NCI-H187 treated with DMSO at 0.1 percent for 48 hours (cell line): ENCODE results near the gene HIF3A.
A peak's percentile ranks its signal among the peaks of the same experiment; 100 is the strongest.

ENCODE experiments used
- DNase-seq: peaks from one replicate; lab custom pipeline; 2025; lab: John Stamatoyannopoulos, UW

The HIF3A gene

DNA sequence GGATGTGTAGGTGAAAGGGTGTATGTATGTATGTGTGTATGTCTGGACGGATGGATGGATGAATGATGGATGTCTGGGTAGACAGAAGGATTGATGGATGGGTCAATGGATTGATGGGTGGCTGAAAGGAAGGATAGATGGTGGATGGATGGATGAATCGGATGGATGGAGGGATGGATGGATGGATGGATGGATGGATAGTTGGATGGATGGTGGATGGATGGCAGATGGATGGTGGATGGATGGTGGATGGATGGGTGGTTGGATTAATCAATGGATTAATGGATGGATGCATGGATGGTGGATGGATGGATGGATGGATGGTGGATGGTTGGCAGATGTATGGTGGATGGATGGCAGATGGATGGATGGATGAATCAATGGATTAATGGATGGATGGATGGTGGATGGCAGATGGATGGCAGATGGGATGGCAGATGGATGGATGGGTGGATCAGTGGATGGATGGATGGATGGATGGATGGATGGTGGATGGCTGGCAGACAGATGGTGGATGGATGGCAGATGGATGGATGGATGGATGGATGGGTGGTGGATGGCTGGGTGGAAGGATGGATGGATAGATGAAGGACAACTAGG, 33.6 kb downstream of the HIF3A start:
- DNase-seq, result no peak

GRCh38 chr19:46337487-46337886, 40.6 kb downstream of the HIF3A start:
- no peak for DNase-seq

- DNase-seq, result no peak
Measured at GRCh38 chr19:46339446-46339845, 42.6 kb downstream of the HIF3A start.

GRCh38 chr19:46340051-46340659, 43.3 kb downstream of the HIF3A start:
- DNase-seq, result no peak

DNA sequence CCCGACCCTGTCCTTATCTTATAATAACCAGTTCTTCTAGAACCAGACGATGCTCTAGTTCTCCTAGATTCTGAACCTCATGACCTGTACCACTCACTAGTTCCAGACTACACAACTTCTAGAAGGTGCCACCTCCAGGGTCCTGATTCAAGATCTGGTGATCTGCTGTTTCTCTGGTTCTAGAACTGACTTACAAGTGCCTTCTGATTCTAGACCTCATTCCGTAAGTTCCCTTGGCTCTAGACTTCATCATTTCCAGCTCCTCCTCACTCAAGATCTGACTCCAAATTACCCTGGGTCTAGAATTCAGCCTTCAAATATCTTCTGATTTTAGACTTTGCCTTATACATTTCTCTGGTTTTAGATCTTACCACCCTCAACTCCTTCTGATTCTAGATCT, 45.1 kb downstream of the HIF3A start:
- DNase-seq, result no peak

- DNase-seq, result no peak
Measured at GRCh38 chr19:46344363-46344762, 47.5 kb downstream of the HIF3A start.

- DNase-seq, result no peak
Measured at GRCh38 chr19:46345157-46345556, 48.3 kb downstream of the HIF3A start.

DNA sequence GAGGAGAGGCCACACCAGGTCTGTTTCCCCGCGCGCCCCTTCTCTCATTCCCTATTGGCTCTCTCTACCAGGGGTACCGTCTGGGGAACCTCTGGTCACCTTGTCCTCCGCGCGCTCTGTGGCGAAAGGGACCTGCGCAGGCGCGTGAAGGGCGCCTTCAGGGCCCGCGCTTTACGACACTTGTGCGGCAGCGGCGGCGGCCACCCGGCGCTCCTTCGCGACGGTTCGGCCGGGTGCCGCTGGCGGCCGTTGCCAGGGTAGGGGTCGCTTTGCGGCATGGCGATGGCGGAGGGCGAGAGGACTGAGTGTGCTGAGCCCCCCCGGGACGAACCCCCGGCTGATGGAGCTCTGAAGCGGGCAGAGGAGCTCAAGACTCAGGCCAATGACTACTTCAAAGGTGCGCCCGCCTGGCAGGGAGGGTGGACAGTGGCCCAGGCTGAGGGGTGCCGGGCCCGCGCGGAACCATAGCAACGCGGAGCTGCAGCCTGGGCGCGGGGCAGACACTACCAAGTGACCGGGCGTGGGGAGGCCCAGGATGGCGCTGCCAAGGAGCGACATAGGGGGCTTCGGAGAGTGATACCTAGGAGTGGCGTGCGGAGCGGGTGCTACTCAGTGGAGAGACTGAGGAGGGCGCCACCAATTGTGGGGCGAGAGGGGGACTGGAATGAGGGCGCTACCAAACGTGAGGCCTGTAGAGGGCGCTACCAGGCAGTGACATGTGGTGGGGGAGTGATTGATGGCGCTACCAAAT, 50.2 kb downstream of the HIF3A start, which contains the start of gene PPP5C:
Gene PPP5C (plus strand): TSS at position 267 of the 751 bp plus-strand sequence. CDS start 10 bp downstream, at position 277.
- DNase-seq, result peak; percentile 68

DNA sequence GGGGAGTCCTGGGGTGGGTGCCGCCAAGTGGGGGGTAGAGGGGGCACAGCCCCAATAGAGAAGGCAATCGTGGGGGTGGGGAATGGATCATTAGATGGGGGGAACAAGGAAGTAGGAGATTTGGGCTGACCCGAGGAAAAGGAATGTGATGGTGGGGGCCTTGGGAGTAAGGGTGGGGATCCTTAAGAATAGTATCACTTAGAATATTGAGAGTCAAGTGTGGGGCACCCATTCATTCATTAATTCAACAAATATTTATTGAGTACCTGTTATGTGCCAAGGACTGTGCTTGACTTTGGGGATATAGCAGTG, 50.7 kb downstream of the HIF3A start:
- no peak for DNase-seq

- DNase-seq, result no peak
Measured at GRCh38 chr19:46347985-46348384, 51.1 kb downstream of the HIF3A start.

GRCh38 chr19:46349311-46349993, 52.6 kb downstream of the HIF3A start:
- DNase-seq, result no peak

GRCh38 chr19:46350029-46350757, 53.4 kb downstream of the HIF3A start:
- no peak for DNase-seq

GRCh38 chr19:46350758-46351159, 53.9 kb downstream of the HIF3A start:
- no peak for DNase-seq

GRCh38 chr19:46351241-46352041, 54.6 kb downstream of the HIF3A start:
- no peak for DNase-seq

- DNase-seq, result no peak
Measured at GRCh38 chr19:46353730-46354528, 57.1 kb downstream of the HIF3A start.

GRCh38 chr19:46355234-46356148, 58.6 kb downstream of the HIF3A start:
- DNase-seq, result no peak

- no peak for DNase-seq
Measured at GRCh38 chr19:46356149-46357055, 59.6 kb downstream of the HIF3A start.

- DNase-seq, result no peak
Measured at GRCh38 chr19:46357846-46358583, 61.2 kb downstream of the HIF3A start.
